ENCODE measurements around the gene FOXE3.

DNA sequence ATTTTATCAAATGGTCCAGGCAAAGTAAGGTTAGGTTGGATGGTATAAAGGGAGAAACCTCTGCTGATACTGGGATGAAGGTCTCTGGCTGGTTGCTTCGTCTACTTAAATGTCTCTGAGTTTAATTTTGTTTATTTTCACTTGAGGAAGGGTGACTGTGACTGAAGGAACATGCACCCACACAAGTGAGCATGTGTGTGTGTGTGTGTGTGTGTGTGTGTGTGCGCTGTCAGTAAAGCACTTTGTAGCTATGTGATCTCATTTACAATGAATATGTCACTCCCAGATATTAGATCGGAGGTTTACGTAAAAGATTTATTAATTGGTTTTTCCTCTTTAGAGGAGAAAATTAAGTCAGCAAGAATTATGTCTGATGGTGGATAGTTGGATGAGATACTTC is 26.1 kb downstream of the FOXE3 start:
- no peak for TF ChIP-seq RAD21 (conservative IDR thresholded peaks at IDR 0.05 in 1 of 2, IDR thresholded peaks at IDR 0.05 in 1 of 2)
- TF ChIP-seq RNF2 (IDR thresholded peaks at IDR 0.05; ENCODE audit: borderline replicate concordance, low read depth) = no peak
- no peak for TF ChIP-seq CTCF (IDR thresholded peaks at IDR 0.05)
- TF ChIP-seq, protein P1, sequence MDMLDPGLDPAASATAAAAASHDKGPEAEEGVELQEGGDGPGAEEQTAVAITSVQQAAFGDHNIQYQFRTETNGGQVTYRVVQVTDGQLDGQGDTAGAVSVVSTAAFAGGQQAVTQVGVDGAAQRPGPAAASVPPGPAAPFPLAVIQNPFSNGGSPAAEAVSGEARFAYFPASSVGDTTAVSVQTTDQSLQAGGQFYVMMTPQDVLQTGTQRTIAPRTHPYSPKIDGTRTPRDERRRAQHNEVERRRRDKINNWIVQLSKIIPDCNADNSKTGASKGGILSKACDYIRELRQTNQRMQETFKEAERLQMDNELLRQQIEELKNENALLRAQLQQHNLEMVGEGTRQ (IDR thresholded peaks at IDR 0.05) = no peak
- TF ChIP-seq E2F6 (IDR thresholded peaks at IDR 0.05; ENCODE audit: borderline replicate concordance, low read depth) = no peak
- TF ChIP-seq POLR2A (IDR thresholded peaks at IDR 0.05; ENCODE audit: low read length) = no peak
- no peak for TF ChIP-seq CHD4 (IDR thresholded peaks at IDR 0.05; ENCODE audit: borderline replicate concordance)
- TF ChIP-seq, protein P2, sequence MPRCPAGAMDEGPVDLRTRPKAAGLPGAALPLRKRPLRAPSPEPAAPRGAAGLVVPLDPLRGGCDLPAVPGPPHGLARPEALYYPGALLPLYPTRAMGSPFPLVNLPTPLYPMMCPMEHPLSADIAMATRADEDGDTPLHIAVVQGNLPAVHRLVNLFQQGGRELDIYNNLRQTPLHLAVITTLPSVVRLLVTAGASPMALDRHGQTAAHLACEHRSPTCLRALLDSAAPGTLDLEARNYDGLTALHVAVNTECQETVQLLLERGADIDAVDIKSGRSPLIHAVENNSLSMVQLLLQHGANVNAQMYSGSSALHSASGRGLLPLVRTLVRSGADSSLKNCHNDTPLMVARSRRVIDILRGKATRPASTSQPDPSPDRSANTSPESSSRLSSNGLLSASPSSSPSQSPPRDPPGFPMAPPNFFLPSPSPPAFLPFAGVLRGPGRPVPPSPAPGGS (IDR thresholded peaks at IDR 0.05) = no peak
- no peak for TF ChIP-seq EP300 (IDR thresholded peaks at IDR 0.05)
- TF ChIP-seq, protein P3, sequence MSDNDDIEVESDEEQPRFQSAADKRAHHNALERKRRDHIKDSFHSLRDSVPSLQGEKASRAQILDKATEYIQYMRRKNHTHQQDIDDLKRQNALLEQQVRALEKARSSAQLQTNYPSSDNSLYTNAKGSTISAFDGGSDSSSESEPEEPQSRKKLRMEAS (IDR thresholded peaks at IDR 0.05) = no peak

All from A549 (cell line).